ENCODE measurements around the gene RAD18. TPM values are rescaled to one million over a fixed set of nuclear protein-coding genes. Genes with fewer than 3 reads are reported as not detected.

Gene RAD18
- polyA plus RNA-seq, 3 donors = 1.9 to 6.9 (median 5.1) TPM

DNA sequence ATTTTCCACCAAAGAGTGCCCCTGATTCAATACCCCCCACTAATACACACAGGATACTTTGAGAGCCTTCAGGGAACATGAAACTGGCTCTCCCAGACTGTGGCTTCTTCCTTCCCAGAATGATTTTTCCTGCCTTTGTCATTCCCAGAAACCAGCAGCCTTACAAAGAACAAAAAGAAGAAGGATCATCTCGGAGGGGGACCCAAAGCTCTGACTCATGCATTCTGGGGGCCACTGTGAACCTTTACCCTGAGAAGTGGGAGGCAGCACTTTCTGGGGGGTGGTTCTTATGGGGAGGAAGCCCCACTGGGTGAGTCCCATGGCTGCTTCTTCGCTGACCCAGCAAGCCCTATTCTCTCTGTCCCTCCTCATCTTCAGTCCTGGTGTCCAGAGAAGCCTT lies 44.7 kb upstream of the RAD18 start:
- Mint-ChIP-seq H3K9me3 (peaks cover 0 to 2% (median 0%) of the 10 kb centered on the region in 7 donors), H3K36me3 (no peaks in the 10 kb centered on the region), H3K4me1 (no peaks in the 10 kb centered on the region), H3K27me3 (ENCODE audit: low read depth in 3 of 3) (peaks cover 0 to 1% (median 0%) of the 10 kb centered on the region in 3 donors), H3K4me3 (no peak overlapping the region), H3K27ac (peak overlapping the region in 1 of 7 donors; percentile 50)
- H3K9me3 ChIP-seq (replicated peaks in 1 of 2; ENCODE audit: control insufficient read depth in 1 of 2, insufficient read depth in 1 of 2, low read length in 2 of 2) = no peaks in the 10 kb centered on the region
- no peak overlapping the region for H3K9ac ChIP-seq (ENCODE audit: insufficient read depth, low read length, poor library complexity, severe bottlenecking)
- H4K20me1 ChIP-seq (ENCODE audit: insufficient read depth, low read length) = no peaks in the 10 kb centered on the region
- no peaks in the 10 kb centered on the region for H3K4me1 ChIP-seq (ENCODE audit: control insufficient read depth in 1 of 2, insufficient read depth in 2 of 2, low read length in 2 of 2)
- H2AFZ ChIP-seq (ENCODE audit: insufficient read depth, low read depth, low read length, poor library complexity, severe bottlenecking) = no peak overlapping the region
- WGBS (ENCODE audit: insufficient coverage) = no CpG with 5 or more reads among the region's 2 CpGs
- no peaks in the 10 kb centered on the region for H3K36me3 ChIP-seq (replicated peaks in 1 of 2; ENCODE audit: control insufficient read depth in 1 of 2, insufficient read depth in 2 of 2, low read length in 2 of 2)
- no peak overlapping the region for H3K4me2 ChIP-seq (replicated peaks; ENCODE audit: extremely low read depth, low read length, poor library complexity, severe bottlenecking)
- no peak for DNase-seq
- no peak for TF ChIP-seq CTCF (IDR thresholded peaks at IDR 0.05)
- no peaks in the 10 kb centered on the region for H3K79me2 ChIP-seq (ENCODE audit: insufficient read depth, low read length)
- intact Hi-C loops (cut with micrococcal nuclease) = no loop called here
- H3K27me3 ChIP-seq (ENCODE audit: control insufficient read depth in 2 of 2, insufficient read depth in 2 of 2, low read length in 2 of 2) = no peaks in the 10 kb centered on the region
- no peak overlapping the region for H3K4me3 ChIP-seq (replicated peaks in 1 of 3; ENCODE audit: low read depth in 2 of 3, low read length in 3 of 3)
- no peak overlapping the region for H3K27ac ChIP-seq (ENCODE audit: low read depth in 1 of 2, low read length in 2 of 2)

- H3K9me3 ChIP-seq (replicated peaks in 1 of 2; ENCODE audit: control insufficient read depth in 1 of 2, insufficient read depth in 1 of 2, low read length in 2 of 2) = no peaks in the 10 kb centered on the region
- no peaks in the 10 kb centered on the region for H3K4me1 Mint-ChIP-seq
- no peaks in the 10 kb centered on the region for H3K36me3 ChIP-seq (replicated peaks in 1 of 2; ENCODE audit: control insufficient read depth in 1 of 2, insufficient read depth in 2 of 2, low read length in 2 of 2)
- no peaks in the 10 kb centered on the region for H3K4me1 ChIP-seq (ENCODE audit: control insufficient read depth in 1 of 2, insufficient read depth in 2 of 2, low read length in 2 of 2)
- no peak for DNase-seq
- peaks cover 0 to 2% (median 0%) of the 10 kb centered on the region in 7 donors for H3K9me3 Mint-ChIP-seq
- 100% methylated on average over 1 of the region's 2 CpGs for WGBS (ENCODE audit: insufficient coverage)
- H3K4me3 Mint-ChIP-seq = no peak overlapping the region
- H2AFZ ChIP-seq (ENCODE audit: insufficient read depth, low read depth, low read length, poor library complexity, severe bottlenecking) = no peak overlapping the region
- intact Hi-C loops (cut with micrococcal nuclease) = no loop called here
- H3K4me3 ChIP-seq (replicated peaks in 1 of 3; ENCODE audit: low read depth in 2 of 3, low read length in 3 of 3) = no peak overlapping the region
- no peak overlapping the region for H3K27ac ChIP-seq (ENCODE audit: low read depth in 1 of 2, low read length in 2 of 2)
- no peak for TF ChIP-seq CTCF (IDR thresholded peaks at IDR 0.05)
- H3K27me3 ChIP-seq (ENCODE audit: control insufficient read depth in 2 of 2, insufficient read depth in 2 of 2, low read length in 2 of 2) = no peaks in the 10 kb centered on the region
- H3K36me3 Mint-ChIP-seq = no peaks in the 10 kb centered on the region
- H3K27me3 Mint-ChIP-seq (ENCODE audit: low read depth in 3 of 3) = peaks cover 0 to 1% (median 0%) of the 10 kb centered on the region in 3 donors
- H3K4me2 ChIP-seq (replicated peaks; ENCODE audit: extremely low read depth, low read length, poor library complexity, severe bottlenecking) = no peak overlapping the region
- peak overlapping the region in 1 of 7 donors; percentile 8 for H3K27ac Mint-ChIP-seq
- H4K20me1 ChIP-seq (ENCODE audit: insufficient read depth, low read length) = no peaks in the 10 kb centered on the region
- no peak overlapping the region for H3K9ac ChIP-seq (ENCODE audit: insufficient read depth, low read length, poor library complexity, severe bottlenecking)
- H3K79me2 ChIP-seq (ENCODE audit: insufficient read depth, low read length) = no peaks in the 10 kb centered on the region
Observed at GRCh38 chr3:9007213-9007612, 43.9 kb upstream of the RAD18 start.

Measured in CD14-positive monocyte (primary cell).